GM06990 (cell line): ENCODE measurements around the gene EHBP1L1.

Source experiments
- DNase-seq: peaks from one replicate; pipeline ENCODE4 v3.0.0-alpha.2; 2011; ENCODE audit not compliant: insufficient read length; ENCODE audit errors: extremely low read depth
- H3K27me3 ChIP-seq: replicated peaks from 2 replicates; pipeline ENCODE4 v1.6.0; 2011; ENCODE audit warnings: low read length; ENCODE audit not compliant: control insufficient read depth, insufficient read depth
- H3K36me3 ChIP-seq: 2 replicates; pipeline ENCODE4 v1.5.1; 2011; ENCODE audit warnings: low read length; ENCODE audit not compliant: control insufficient read depth, insufficient read depth
- H3K4me3 ChIP-seq: replicated peaks from 2 replicates; pipeline ENCODE4 v1.5.1; 2011; ENCODE audit warnings: low read depth, mild to moderate bottlenecking, control low read depth, low read length
- CTCF ChIP-seq: IDR thresholded peaks from 2 replicates; pipeline ENCODE4 v1.5.1; 2011; ENCODE audit warnings: low read length, control low read depth, mild to moderate bottlenecking, inconsistent platforms; ENCODE audit not compliant: insufficient read depth, poor library complexity, severe bottlenecking

Gene EHBP1L1

GRCh38 chr11:65598258-65598699 lies 22.4 kb downstream of the EHBP1L1 start:
- no peak for TF ChIP-seq CTCF
- H3K4me3 ChIP-seq: no peak overlapping the region

GRCh38 chr11:65599216-65599954 lies 23.5 kb downstream of the EHBP1L1 start:
- DNase-seq: no peak
- Histone ChIP-seq H3K27me3 (no peaks in the 10 kb centered on the region), H3K4me3 (no peak overlapping the region), H3K36me3 (peaks cover 25% of the 10 kb centered on the region)
- TF ChIP-seq CTCF: no peak

More at GRCh38 chr11:65598258-65598699, 22.4 kb downstream of the EHBP1L1 start:
- H3K36me3 ChIP-seq: peaks cover 24% of the 10 kb centered on the region
- H3K27me3 ChIP-seq: no peaks in the 10 kb centered on the region
- no peak for DNase-seq

- DNase-seq: no peak
- no peak for TF ChIP-seq CTCF
- H3K36me3 ChIP-seq: peaks cover 29% of the 10 kb centered on the region
Observed at GRCh38 chr11:65599955-65600246, 24.0 kb downstream of the EHBP1L1 start.

GRCh38 chr11:65604258-65604657 lies 28.4 kb downstream of the EHBP1L1 start:
- TF ChIP-seq CTCF: no peak
- Histone ChIP-seq H3K27me3 (no peaks in the 10 kb centered on the region), H3K4me3 (no peak overlapping the region), H3K36me3 (peaks cover 43% of the 10 kb centered on the region)
- DNase-seq: no peak

More at GRCh38 chr11:65599955-65600246, 24.0 kb downstream of the EHBP1L1 start:
- Histone ChIP-seq H3K4me3 (no peak overlapping the region), H3K27me3 (no peaks in the 10 kb centered on the region)

- no peak for TF ChIP-seq CTCF
- no peaks in the 10 kb centered on the region for H3K27me3 ChIP-seq
- H3K4me3 ChIP-seq: no peak overlapping the region
- peaks cover 48% of the 10 kb centered on the region for H3K36me3 ChIP-seq
- no peak for DNase-seq
Observed at GRCh38 chr11:65606876-65607613, 31.2 kb downstream of the EHBP1L1 start.
